Ureter (tissue), 1 donor: ENCODE measurements around the gene CDKN2B-AS1. TPM values are rescaled to one million over a fixed set of nuclear protein-coding genes. Genes with fewer than 3 reads are reported as not detected.

ENCODE experiments used
- DNase-seq: peaks from one replicate; pipeline ENCODE4 v3.0.0-alpha.2; 2020; ENCODE audit warnings: low spot score
- total RNA-seq: library from RNA; stranded (reverse); gene quantifications from one replicate; pipeline ENCODE4 v1.2.4, GENCODE V29; 2023
- donor health status: DM: yes; HTN: yes; CAD: no.

Gene CDKN2B-AS1
- total RNA-seq, 1 donor from 2014 or later: 1.5 TPM

- no peak for DNase-seq
These were observed 89.9 kb downstream of the CDKN2B-AS1 start for GRCh38 chr9:22084336-22085035.

- DNase-seq: no peak
These were observed 93.6 kb downstream of the CDKN2B-AS1 start for GRCh38 chr9:22088053-22088716.

- no peak for DNase-seq
These were observed 94.1 kb downstream of the CDKN2B-AS1 start for GRCh38 chr9:22088717-22089061.

- no peak for DNase-seq
These were observed 103.1 kb downstream of the CDKN2B-AS1 start for GRCh38 chr9:22097707-22098106.

- no peak for DNase-seq
These were observed 104.2 kb downstream of the CDKN2B-AS1 start for GRCh38 chr9:22098643-22099332.

- DNase-seq: no peak
These were observed 106.0 kb downstream of the CDKN2B-AS1 start for GRCh38 chr9:22100626-22101025.

- DNase-seq: no peak
These were observed 107.8 kb downstream of the CDKN2B-AS1 start for GRCh38 chr9:22102146-22103053.

- DNase-seq: no peak
These were observed 109.3 kb downstream of the CDKN2B-AS1 start for GRCh38 chr9:22103685-22104575.

- no peak for DNase-seq
These were observed 110.6 kb downstream of the CDKN2B-AS1 start for GRCh38 chr9:22105005-22105722.

- no peak for DNase-seq
These were observed 112.8 kb downstream of the CDKN2B-AS1 start for GRCh38 chr9:22107202-22108045.

GRCh38 chr9:22108581-22109370 lies 114.2 kb downstream of the CDKN2B-AS1 start:
- no peak for DNase-seq

GRCh38 chr9:22111176-22111953 lies 116.8 kb downstream of the CDKN2B-AS1 start:
- DNase-seq: no peak

- DNase-seq: no peak
These were observed 117.3 kb downstream of the CDKN2B-AS1 start for GRCh38 chr9:22111954-22112247.

- no peak for DNase-seq
These were observed 118.6 kb downstream of the CDKN2B-AS1 start for GRCh38 chr9:22112870-22113821.

GRCh38 chr9:22114956-22115355 lies 120.4 kb downstream of the CDKN2B-AS1 start:
- DNase-seq: no peak

GRCh38 chr9:22116758-22117157 lies 122.2 kb downstream of the CDKN2B-AS1 start:
- DNase-seq: no peak
